Peyer's patch (tissue), 4 donors: ENCODE measurements around the gene SERPINB1.

Experiments used
- CTCF ChIP-seq, 6 experiments: fragments of 450-650 bp in 4 of 6; fragments of 200-600 bp in 2 of 6; sonication (generic) in 1 of 6; IDR thresholded peaks; one replicate each; pipeline ENCODE4 v1.5.1; 2017 to 2019; ENCODE audit warnings: antibody characterized with exemption in 6 of 6, mild to moderate bottlenecking in 3 of 6, moderate library complexity in 1 of 6
- POLR2A ChIP-seq, 2 donors: fragments of 450-650 bp; IDR thresholded peaks; one replicate each; pipeline ENCODE4 v1.5.1; 2017; ENCODE audit warnings: antibody characterized with exemption in 2 of 2, mild to moderate bottlenecking in 2 of 2, moderate library complexity in 2 of 2

GRCh38 chr6:2840749-2841061 lies 958 bp downstream of the SERPINB1 start:
- no peak for TF ChIP-seq POLR2A (IDR thresholded peaks at IDR 0.05)
- no peak for TF ChIP-seq CTCF (IDR thresholded peaks at IDR 0.05)
